Measurements from ENCODE around the gene AIF1L. TPM values are rescaled to one million over a fixed set of nuclear protein-coding genes. Genes with fewer than 3 reads are reported as not detected.
"Not testable (repeated sequence)": the region's sequence is repeated elsewhere in the genome, so short reads cannot be mapped to it uniquely, and the experiment has no call there.

AIF1L gene
- polyA plus RNA-seq, 2 donors = 59.3 to 184 TPM

DNA sequence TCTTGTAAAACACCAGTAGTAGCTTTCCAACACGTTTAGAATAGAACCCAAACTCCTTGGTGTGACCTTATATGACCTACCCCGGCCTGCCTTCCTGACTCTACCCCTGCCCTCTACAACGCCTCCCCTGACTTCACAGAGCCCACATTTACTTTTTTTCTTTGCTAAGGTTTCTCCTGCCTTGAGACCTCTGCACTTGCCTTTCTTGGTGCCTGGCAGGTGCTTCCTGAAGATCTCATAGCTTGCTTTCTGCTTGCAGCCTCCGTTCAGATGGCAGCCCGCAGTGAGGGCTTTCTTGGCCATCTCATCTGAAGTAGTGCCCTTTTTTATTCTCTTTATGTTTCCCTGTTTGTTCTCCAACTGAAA is 53.3 kb downstream of the AIF1L start:
- no peaks in the 10 kb centered on the region for H3K9me3 ChIP-seq (ENCODE audit: control insufficient read depth in 2 of 2, insufficient read depth in 1 of 2, low read depth in 1 of 2, low read length in 1 of 2)
- 71 to 77% methylated on average over 5 of the region's 5 CpGs for WGBS, 2 donors
- peaks cover 29 to 32% of the 10 kb centered on the region in 2 donors for H3K36me3 ChIP-seq (ENCODE audit: control insufficient read depth in 2 of 2, insufficient read depth in 2 of 2, low read length in 1 of 2)
- no peaks in the 10 kb centered on the region for H3K4me1 ChIP-seq (ENCODE audit: control insufficient read depth in 2 of 2, insufficient read depth in 2 of 2, low read length in 1 of 2)
- H3K4me3 ChIP-seq (ENCODE audit: low read depth in 1 of 2, low read length in 2 of 2) = no peak overlapping the region
- no peaks in the 10 kb centered on the region for H3K27me3 ChIP-seq (ENCODE audit: control insufficient read depth in 1 of 2, insufficient read depth in 2 of 2, low read length in 2 of 2)
- no peak overlapping the region for H3K27ac ChIP-seq (ENCODE audit: low read depth in 2 of 2, low read length in 1 of 2)

DNA sequence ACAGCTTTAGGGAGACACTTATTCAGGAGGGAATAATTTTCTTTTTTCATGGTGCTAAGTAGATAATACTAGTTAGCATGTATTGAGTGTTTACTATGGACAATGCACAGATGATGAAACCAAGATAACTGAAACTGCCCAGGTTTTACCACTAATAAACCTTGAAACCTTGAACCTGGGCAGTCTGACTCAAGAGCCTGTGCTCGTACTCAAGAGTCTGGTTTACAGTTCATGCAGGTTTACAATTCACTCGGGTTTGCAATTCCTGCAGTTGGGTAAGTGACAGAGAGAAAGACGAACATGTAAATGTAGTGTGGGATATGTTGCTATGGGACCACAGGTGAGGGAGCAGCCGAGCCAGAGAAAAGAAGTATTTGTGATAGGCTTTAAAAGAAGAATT is 57.3 kb downstream of the AIF1L start:
- Histone ChIP-seq H3K9me3 (ENCODE audit: control insufficient read depth in 2 of 2, insufficient read depth in 1 of 2, low read depth in 1 of 2, low read length in 1 of 2) (no peaks in the 10 kb centered on the region), H3K27me3 (ENCODE audit: control insufficient read depth in 1 of 2, insufficient read depth in 2 of 2, low read length in 2 of 2) (no peaks in the 10 kb centered on the region), H3K27ac (ENCODE audit: low read depth in 2 of 2, low read length in 1 of 2) (no peak overlapping the region), H3K4me3 (ENCODE audit: low read depth in 1 of 2, low read length in 2 of 2) (no peak overlapping the region), H3K36me3 (ENCODE audit: control insufficient read depth in 2 of 2, insufficient read depth in 2 of 2, low read length in 1 of 2) (peaks cover 14 to 28% of the 10 kb centered on the region in 2 donors), H3K4me1 (ENCODE audit: control insufficient read depth in 2 of 2, insufficient read depth in 2 of 2, low read length in 1 of 2) (no peaks in the 10 kb centered on the region)
- 83 to 89% methylated on average over 4 of the region's 4 CpGs for WGBS, 2 donors

DNA sequence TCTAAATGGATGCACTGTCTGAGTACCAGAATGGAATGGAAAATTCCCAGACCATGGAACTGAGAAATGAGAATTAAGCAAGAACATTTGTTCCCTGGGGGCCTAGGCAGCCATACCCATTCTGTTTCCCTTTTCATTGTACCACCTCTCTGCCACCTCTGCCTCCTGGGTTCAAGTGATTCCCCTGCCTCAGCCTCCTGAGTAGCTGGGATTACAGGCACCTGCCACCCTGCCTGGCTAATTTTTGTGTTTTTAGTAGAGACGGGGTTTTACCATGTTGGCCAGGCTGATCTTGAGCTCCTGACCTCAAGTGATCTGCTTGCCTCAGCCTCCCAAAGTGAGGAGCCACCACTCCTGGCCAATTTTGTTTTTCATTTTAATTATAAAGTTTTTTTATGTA is 62.3 kb downstream of the AIF1L start:
- H3K4me3 ChIP-seq (ENCODE audit: low read depth in 1 of 2, low read length in 2 of 2); H3K27ac ChIP-seq (ENCODE audit: low read depth in 2 of 2, low read length in 1 of 2); H3K4me1 ChIP-seq (ENCODE audit: control insufficient read depth in 2 of 2, insufficient read depth in 2 of 2, low read length in 1 of 2); H3K27me3 ChIP-seq (ENCODE audit: control insufficient read depth in 1 of 2, insufficient read depth in 2 of 2, low read length in 2 of 2); H3K9me3 ChIP-seq (ENCODE audit: control insufficient read depth in 2 of 2, insufficient read depth in 1 of 2, low read depth in 1 of 2, low read length in 1 of 2): not testable (repeated sequence)
- H3K36me3 ChIP-seq (ENCODE audit: control insufficient read depth in 2 of 2, insufficient read depth in 2 of 2, low read length in 1 of 2) = peaks cover 2 to 17% of the 10 kb centered on the region in 2 donors
- WGBS, 2 donors = 93 to 95% methylated on average over 1 of the region's 1 CpG

DNA sequence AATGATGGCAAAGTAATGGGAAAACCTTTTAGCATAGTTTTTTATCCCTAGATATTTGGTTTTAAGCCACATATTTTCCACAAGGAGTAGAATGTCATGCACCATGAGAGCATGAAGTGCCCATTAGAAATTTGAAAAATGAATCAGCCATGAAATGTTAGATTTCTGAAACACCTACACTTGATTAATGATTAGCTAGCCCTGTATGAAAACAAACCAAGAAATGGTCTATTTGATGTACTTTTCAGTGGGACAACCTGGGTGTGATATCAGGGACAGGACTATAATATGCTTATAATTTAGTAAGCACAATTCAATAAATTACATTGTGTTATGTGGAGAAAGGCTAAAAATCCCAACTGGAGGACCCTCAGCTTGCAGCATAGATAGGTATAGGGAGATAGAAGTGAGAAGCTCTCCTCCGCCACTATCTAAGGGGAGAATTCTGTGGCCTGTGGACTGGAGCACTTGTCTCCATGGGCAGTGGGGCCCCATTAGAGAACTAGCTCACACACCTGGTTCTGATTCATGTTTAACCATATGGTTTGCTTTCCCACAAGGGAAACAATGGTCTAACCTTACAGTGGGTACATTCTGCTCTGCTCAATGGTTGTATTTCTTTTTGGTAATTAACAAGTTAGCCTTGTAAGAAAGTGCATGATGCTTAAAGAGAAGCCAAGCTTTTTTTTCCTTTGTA is 64.2 kb downstream of the AIF1L start:
- Histone ChIP-seq H3K27me3 (ENCODE audit: control insufficient read depth in 1 of 2, insufficient read depth in 2 of 2, low read length in 2 of 2) (no peaks in the 10 kb centered on the region), H3K9me3 (ENCODE audit: control insufficient read depth in 2 of 2, insufficient read depth in 1 of 2, low read depth in 1 of 2, low read length in 1 of 2) (no peaks in the 10 kb centered on the region), H3K27ac (ENCODE audit: low read depth in 2 of 2, low read length in 1 of 2) (no peak overlapping the region), H3K4me3 (ENCODE audit: low read depth in 1 of 2, low read length in 2 of 2) (no peak overlapping the region), H3K4me1 (ENCODE audit: control insufficient read depth in 2 of 2, insufficient read depth in 2 of 2, low read length in 1 of 2) (no peaks in the 10 kb centered on the region), H3K36me3 (ENCODE audit: control insufficient read depth in 2 of 2, insufficient read depth in 2 of 2, low read length in 1 of 2) (peaks cover 6 to 16% of the 10 kb centered on the region in 2 donors)
- WGBS, 2 donors = 100% methylated on average over 1 of the region's 1 CpG

DNA sequence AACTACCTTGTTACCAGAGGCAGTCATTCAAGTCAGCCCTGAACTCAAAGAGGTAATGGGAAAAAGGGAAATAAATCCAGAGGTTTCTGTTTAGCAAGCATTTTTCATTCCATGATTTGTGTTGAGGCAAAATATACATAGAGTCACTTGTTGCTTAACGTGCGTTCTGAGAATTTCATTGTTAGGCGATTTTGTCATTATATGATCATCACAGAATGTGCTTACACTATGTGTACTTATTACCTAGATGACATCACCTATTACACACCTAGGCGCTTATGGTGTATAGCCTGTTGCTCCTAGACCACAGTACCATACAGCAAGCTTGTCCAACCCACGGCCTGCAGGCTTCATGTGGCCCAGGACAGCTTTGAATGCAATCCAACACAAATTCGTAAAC is 65.3 kb downstream of the AIF1L start:
- no peak overlapping the region for H3K4me3 ChIP-seq (ENCODE audit: low read depth in 1 of 2, low read length in 2 of 2)
- H3K27ac ChIP-seq (ENCODE audit: low read depth in 2 of 2, low read length in 1 of 2) = no peak overlapping the region
- WGBS, 2 donors = 89 to 91% methylated on average over 6 of the region's 6 CpGs
- peaks cover 6 to 16% of the 10 kb centered on the region in 2 donors for H3K36me3 ChIP-seq (ENCODE audit: control insufficient read depth in 2 of 2, insufficient read depth in 2 of 2, low read length in 1 of 2)
- H3K27me3 ChIP-seq (ENCODE audit: control insufficient read depth in 1 of 2, insufficient read depth in 2 of 2, low read length in 2 of 2) = no peaks in the 10 kb centered on the region
- no peaks in the 10 kb centered on the region for H3K4me1 ChIP-seq (ENCODE audit: control insufficient read depth in 2 of 2, insufficient read depth in 2 of 2, low read length in 1 of 2)
- no peaks in the 10 kb centered on the region for H3K9me3 ChIP-seq (ENCODE audit: control insufficient read depth in 2 of 2, insufficient read depth in 1 of 2, low read depth in 1 of 2, low read length in 1 of 2)

DNA sequence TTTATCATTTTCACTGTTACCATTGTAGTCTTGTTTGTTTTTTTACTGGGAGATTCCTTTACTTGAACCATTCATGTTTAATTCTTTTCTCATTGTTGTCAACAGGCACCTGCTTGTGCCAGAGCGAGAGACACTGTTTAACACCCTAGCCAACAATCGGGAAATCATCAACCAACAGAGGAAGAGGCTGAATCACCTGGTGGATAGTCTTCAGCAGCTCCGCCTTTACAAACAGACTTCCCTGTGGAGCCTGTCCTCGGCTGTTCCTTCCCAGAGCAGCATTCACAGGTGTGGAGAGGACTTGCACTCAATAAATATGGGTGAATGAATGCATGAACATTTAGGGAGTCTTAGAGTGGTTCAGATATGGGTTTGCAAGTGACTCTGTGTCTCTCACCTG is 66.6 kb downstream of the AIF1L start:
- no peak overlapping the region for H3K4me3 ChIP-seq (ENCODE audit: low read depth in 1 of 2, low read length in 2 of 2)
- no peaks in the 10 kb centered on the region for H3K9me3 ChIP-seq (ENCODE audit: control insufficient read depth in 2 of 2, insufficient read depth in 1 of 2, low read depth in 1 of 2, low read length in 1 of 2)
- no peaks in the 10 kb centered on the region for H3K4me1 ChIP-seq (ENCODE audit: control insufficient read depth in 2 of 2, insufficient read depth in 2 of 2, low read length in 1 of 2)
- no peak overlapping the region for H3K27ac ChIP-seq (ENCODE audit: low read depth in 2 of 2, low read length in 1 of 2)
- 90 to 92% methylated on average over 4 of the region's 4 CpGs for WGBS, 2 donors
- H3K27me3 ChIP-seq (ENCODE audit: control insufficient read depth in 1 of 2, insufficient read depth in 2 of 2, low read length in 2 of 2) = no peaks in the 10 kb centered on the region
- peaks cover 9 to 12% of the 10 kb centered on the region in 2 donors for H3K36me3 ChIP-seq (ENCODE audit: control insufficient read depth in 2 of 2, insufficient read depth in 2 of 2, low read length in 1 of 2)

DNA sequence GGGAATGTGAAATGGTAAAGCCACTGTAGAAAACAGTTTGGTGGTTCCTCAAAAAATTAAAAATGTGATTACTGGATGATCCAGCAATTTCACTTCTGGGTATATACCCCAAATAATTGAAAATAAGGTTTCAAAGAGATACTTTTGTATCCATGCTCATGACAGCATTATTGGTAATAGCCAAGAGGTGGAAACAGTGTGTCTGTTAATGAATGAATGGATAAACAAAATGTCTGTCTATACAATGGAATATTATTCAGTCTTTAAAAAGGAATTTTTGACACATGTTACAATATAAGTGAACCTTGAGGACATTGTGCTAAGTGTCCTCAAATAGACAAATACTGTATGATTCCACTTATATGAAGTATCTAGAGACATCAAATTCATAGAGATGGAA is 69.2 kb downstream of the AIF1L start:
- Histone ChIP-seq H3K27ac (ENCODE audit: low read depth in 2 of 2, low read length in 1 of 2) (no peak overlapping the region), H3K27me3 (ENCODE audit: control insufficient read depth in 1 of 2, insufficient read depth in 2 of 2, low read length in 2 of 2) (no peaks in the 10 kb centered on the region), H3K9me3 (ENCODE audit: control insufficient read depth in 2 of 2, insufficient read depth in 1 of 2, low read depth in 1 of 2, low read length in 1 of 2) (no peaks in the 10 kb centered on the region), H3K36me3 (ENCODE audit: control insufficient read depth in 2 of 2, insufficient read depth in 2 of 2, low read length in 1 of 2) (peaks cover 9 to 10% of the 10 kb centered on the region in 2 donors), H3K4me1 (ENCODE audit: control insufficient read depth in 2 of 2, insufficient read depth in 2 of 2, low read length in 1 of 2) (no peaks in the 10 kb centered on the region), H3K4me3 (ENCODE audit: low read depth in 1 of 2, low read length in 2 of 2) (no peak overlapping the region)

DNA sequence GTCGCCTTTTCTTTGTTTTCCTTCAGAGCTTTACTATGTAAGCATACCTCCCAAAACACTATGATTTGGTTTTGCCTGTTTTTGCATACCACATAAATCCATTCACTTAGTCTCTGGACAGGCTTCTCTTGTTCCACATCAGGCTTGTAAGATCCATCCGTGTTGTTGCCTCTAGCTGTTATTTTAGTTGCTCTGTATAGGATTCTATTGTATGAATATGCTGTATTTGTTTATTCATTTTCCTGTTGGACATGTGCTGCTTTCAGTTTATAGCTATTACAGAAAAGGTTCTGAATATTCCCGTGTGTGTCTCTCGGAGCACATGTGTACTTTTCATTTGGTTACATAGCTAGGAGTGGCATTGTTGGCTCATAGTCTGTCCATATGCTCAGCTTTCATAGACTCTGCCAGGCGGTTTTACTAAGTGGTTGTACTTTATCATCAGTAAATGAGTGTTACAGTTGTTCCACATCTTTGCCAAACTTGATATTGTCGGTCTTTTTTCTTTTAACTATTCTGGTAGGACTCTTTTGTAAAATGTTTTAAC is 70.9 kb downstream of the AIF1L start:
- Histone ChIP-seq H3K36me3 (ENCODE audit: control insufficient read depth in 2 of 2, insufficient read depth in 2 of 2, low read length in 1 of 2) (peaks cover 10 to 11% of the 10 kb centered on the region in 2 donors), H3K4me3 (ENCODE audit: low read depth in 1 of 2, low read length in 2 of 2) (no peak overlapping the region), H3K27me3 (ENCODE audit: control insufficient read depth in 1 of 2, insufficient read depth in 2 of 2, low read length in 2 of 2) (no peaks in the 10 kb centered on the region), H3K9me3 (ENCODE audit: control insufficient read depth in 2 of 2, insufficient read depth in 1 of 2, low read depth in 1 of 2, low read length in 1 of 2) (no peaks in the 10 kb centered on the region), H3K27ac (ENCODE audit: low read depth in 2 of 2, low read length in 1 of 2) (no peak overlapping the region), H3K4me1 (ENCODE audit: control insufficient read depth in 2 of 2, insufficient read depth in 2 of 2, low read length in 1 of 2) (no peaks in the 10 kb centered on the region)
- 44 to 54% methylated on average over 6 of the region's 6 CpGs for WGBS, 2 donors

DNA sequence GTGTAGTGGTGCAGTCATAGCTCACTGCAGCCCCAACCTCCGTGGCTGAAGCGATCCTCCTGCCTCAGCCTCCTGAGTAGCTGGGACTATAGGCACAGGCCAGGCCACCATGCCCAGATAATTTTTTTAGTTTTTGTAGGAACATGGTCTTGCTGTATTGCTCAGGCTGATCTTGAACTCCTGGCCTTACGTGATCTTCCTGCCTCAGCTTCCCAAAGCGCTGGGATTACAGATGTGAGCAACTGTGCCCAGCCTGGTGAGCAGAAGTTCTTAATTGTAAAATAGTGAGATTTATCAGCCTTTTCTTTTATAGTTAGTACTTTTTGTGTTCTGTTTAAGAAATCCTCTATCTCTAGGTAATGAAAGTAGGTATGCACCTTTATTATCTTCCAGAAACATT is 71.6 kb downstream of the AIF1L start:
- Histone ChIP-seq H3K36me3 (ENCODE audit: control insufficient read depth in 2 of 2, insufficient read depth in 2 of 2, low read length in 1 of 2) (peaks cover 8 to 11% of the 10 kb centered on the region in 2 donors), H3K27me3 (ENCODE audit: control insufficient read depth in 1 of 2, insufficient read depth in 2 of 2, low read length in 2 of 2) (no peaks in the 10 kb centered on the region)
- 86 to 94% methylated on average over 4 of the region's 4 CpGs for WGBS, 2 donors

DNA sequence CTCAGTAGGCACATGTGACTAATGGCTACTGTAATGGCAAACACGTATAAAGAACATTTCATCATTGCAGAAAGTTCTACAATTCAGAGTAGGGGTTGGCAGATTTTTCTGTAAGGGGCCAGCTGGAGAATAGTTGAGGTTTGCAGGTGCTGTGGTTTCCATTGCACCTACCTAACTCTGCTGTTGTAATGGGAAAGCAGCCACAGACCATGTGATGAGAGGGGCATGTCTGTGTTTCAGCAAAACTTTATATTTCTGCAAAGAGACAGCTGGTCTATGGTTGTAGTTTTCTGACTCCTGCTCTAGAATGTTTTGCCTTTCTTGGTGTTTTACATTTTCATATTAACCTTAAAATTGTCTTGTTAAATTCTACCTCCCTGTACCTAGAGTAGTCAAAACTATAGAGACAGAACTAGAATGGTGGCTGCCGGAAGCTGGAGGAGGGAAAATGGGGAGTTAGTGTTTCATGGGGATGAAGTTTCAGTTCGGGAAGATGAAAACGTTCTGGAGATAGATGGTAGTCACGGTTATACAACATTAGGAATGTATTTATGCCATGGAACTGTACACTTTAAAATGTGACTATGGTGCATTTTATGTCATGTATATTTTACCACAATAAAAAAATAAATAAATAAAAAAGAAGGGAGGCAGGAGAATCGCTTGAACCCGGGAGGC is 73.4 kb downstream of the AIF1L start:
- Histone ChIP-seq H3K27me3 (ENCODE audit: control insufficient read depth in 1 of 2, insufficient read depth in 2 of 2, low read length in 2 of 2) (no peaks in the 10 kb centered on the region), H3K9me3 (ENCODE audit: control insufficient read depth in 2 of 2, insufficient read depth in 1 of 2, low read depth in 1 of 2, low read length in 1 of 2) (no peaks in the 10 kb centered on the region), H3K36me3 (ENCODE audit: control insufficient read depth in 2 of 2, insufficient read depth in 2 of 2, low read length in 1 of 2) (peaks cover 6 to 7% of the 10 kb centered on the region in 2 donors), H3K27ac (ENCODE audit: low read depth in 2 of 2, low read length in 1 of 2) (no peak overlapping the region), H3K4me1 (ENCODE audit: control insufficient read depth in 2 of 2, insufficient read depth in 2 of 2, low read length in 1 of 2) (no peaks in the 10 kb centered on the region), H3K4me3 (ENCODE audit: low read depth in 1 of 2, low read length in 2 of 2) (no peak overlapping the region)
- WGBS, 2 donors = 89 to 94% methylated on average over 7 of the region's 7 CpGs

More for the DNA sequence above, 71.6 kb downstream of the AIF1L start:
- H3K9me3 ChIP-seq (ENCODE audit: control insufficient read depth in 2 of 2, insufficient read depth in 1 of 2, low read depth in 1 of 2, low read length in 1 of 2) = no peaks in the 10 kb centered on the region
- H3K4me1 ChIP-seq (ENCODE audit: control insufficient read depth in 2 of 2, insufficient read depth in 2 of 2, low read length in 1 of 2) = no peaks in the 10 kb centered on the region
- no peak overlapping the region for H3K27ac ChIP-seq (ENCODE audit: low read depth in 2 of 2, low read length in 1 of 2)
- H3K4me3 ChIP-seq (ENCODE audit: low read depth in 1 of 2, low read length in 2 of 2) = no peak overlapping the region
